HG02938 (cell line): ENCODE data around the gene CDYL2.

Source experiments
- ATAC-seq: cut with Tn5 transposase; IDR thresholded peaks from one replicate; pipeline ENCODE4 v1.9.1; 2021; ENCODE audit warnings: mild to moderate bottlenecking, moderate library complexity; ENCODE audit not compliant: unreplicated experiment

Gene CDYL2

GRCh38 chr16:80556481-80556880, 247.9 kb downstream of the CDYL2 start:
- no peak for ATAC-seq

- ATAC-seq: no peak
Measured at GRCh38 chr16:80554033-80554432, 250.4 kb downstream of the CDYL2 start.

GRCh38 chr16:80552277-80552676, 252.1 kb downstream of the CDYL2 start:
- ATAC-seq: no peak
